ENCODE results near the gene REEP6.
"Not testable (repeated sequence)": the region's sequence is repeated elsewhere in the genome, so short reads cannot be mapped to it uniquely, and the experiment has no call there.

Gene REEP6

GRCh38 chr19:1490311-1491113 lies 469 bp upstream of the REEP6 start, which contains the start of gene PCSK4:
PCSK4 (minus strand) TSS chr19:1490350; CDS start chr19:1490346, 4 bp downstream.
- peak; percentile 100 for DNase-seq (ENCODE audit: low spot score)

GRCh38 chr19:1491849-1492170 lies 829 bp downstream of the REEP6 start:
- no peak for DNase-seq (ENCODE audit: low spot score)

- no peak for DNase-seq (ENCODE audit: low spot score)
These were observed 1.6 kb downstream of the REEP6 start for GRCh38 chr19:1492474-1493006.

GRCh38 chr19:1494115-1494815 lies 3.3 kb downstream of the REEP6 start:
- DNase-seq (ENCODE audit: low spot score): no peak

- no peak for DNase-seq (ENCODE audit: low spot score)
These were observed 4.2 kb downstream of the REEP6 start for GRCh38 chr19:1495051-1495798.

- DNase-seq (ENCODE audit: low spot score): no peak
These were observed 5.1 kb downstream of the REEP6 start for GRCh38 chr19:1495799-1496713.

GRCh38 chr19:1496714-1497577 lies 6.0 kb downstream of the REEP6 start:
- no peak for DNase-seq (ENCODE audit: low spot score)

- DNase-seq (ENCODE audit: low spot score): no peak
These were observed 6.7 kb downstream of the REEP6 start for GRCh38 chr19:1497578-1498235.

- not testable (repeated sequence) for DNase-seq (ENCODE audit: low spot score)
These were observed 8.2 kb downstream of the REEP6 start for GRCh38 chr19:1499231-1499630.

GRCh38 chr19:1501200-1501595 lies 10.2 kb downstream of the REEP6 start:
- DNase-seq (ENCODE audit: low spot score): no peak

- no peak for DNase-seq (ENCODE audit: low spot score)
These were observed 11.6 kb downstream of the REEP6 start for GRCh38 chr19:1502433-1503088.

GRCh38 chr19:1503089-1503924 lies 12.3 kb downstream of the REEP6 start:
- no peak for DNase-seq (ENCODE audit: low spot score)

GRCh38 chr19:1503925-1504773 lies 13.2 kb downstream of the REEP6 start:
- DNase-seq (ENCODE audit: low spot score): no peak

- DNase-seq (ENCODE audit: low spot score): no peak
These were observed 14.0 kb downstream of the REEP6 start for GRCh38 chr19:1505012-1505411.

GRCh38 chr19:1505991-1506881 lies 15.3 kb downstream of the REEP6 start:
- DNase-seq (ENCODE audit: low spot score): no peak

GRCh38 chr19:1507192-1507660 lies 16.2 kb downstream of the REEP6 start:
- DNase-seq (ENCODE audit: low spot score): no peak
